Fibroblast of lung (primary cell): ENCODE data around the gene SFMBT2.

Experiments used
- EZH2 ChIP-seq: IDR thresholded peaks from 2 replicates; pipeline ENCODE4 v1.5.1; 2012; ENCODE audit warnings: low read length, control low read depth, mild to moderate bottlenecking; ENCODE audit errors: missing control alignments
- TF ChIP-seq, protein P1 (sequence below), 2 donors: IDR thresholded peaks in 1 of 2; conservative IDR thresholded peaks in 1 of 2; 1 replicate in 1 of 2; 2 replicates in 1 of 2; pipeline ENCODE4 v1.5.1; 2011 to 2012; ENCODE audit warnings: low read length in 2 of 2, control low read depth in 1 of 2, inconsistent platforms in 1 of 2, low read depth in 1 of 2, mild to moderate bottlenecking in 1 of 2

DNA sequence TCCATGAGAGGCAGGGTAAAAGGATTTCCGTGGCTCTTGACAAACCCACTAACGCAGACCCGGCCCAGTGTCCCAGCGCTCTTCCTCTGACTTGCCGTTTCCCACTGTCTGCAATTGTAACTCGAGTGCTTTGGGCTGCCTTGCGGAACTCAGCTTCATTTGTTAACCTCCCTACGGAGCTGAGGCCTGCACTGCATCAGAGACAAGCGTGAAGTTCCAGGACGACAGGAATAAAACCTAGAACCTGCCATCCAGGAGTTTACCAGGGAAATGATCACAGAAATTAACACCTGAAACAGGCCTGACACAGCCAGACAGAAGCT, 76.2 kb downstream of the SFMBT2 start:
- TF ChIP-seq, protein P1, sequence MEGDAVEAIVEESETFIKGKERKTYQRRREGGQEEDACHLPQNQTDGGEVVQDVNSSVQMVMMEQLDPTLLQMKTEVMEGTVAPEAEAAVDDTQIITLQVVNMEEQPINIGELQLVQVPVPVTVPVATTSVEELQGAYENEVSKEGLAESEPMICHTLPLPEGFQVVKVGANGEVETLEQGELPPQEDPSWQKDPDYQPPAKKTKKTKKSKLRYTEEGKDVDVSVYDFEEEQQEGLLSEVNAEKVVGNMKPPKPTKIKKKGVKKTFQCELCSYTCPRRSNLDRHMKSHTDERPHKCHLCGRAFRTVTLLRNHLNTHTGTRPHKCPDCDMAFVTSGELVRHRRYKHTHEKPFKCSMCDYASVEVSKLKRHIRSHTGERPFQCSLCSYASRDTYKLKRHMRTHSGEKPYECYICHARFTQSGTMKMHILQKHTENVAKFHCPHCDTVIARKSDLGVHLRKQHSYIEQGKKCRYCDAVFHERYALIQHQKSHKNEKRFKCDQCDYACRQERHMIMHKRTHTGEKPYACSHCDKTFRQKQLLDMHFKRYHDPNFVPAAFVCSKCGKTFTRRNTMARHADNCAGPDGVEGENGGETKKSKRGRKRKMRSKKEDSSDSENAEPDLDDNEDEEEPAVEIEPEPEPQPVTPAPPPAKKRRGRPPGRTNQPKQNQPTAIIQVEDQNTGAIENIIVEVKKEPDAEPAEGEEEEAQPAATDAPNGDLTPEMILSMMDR (conservative IDR thresholded peaks at IDR 0.05 in 1 of 2, IDR thresholded peaks at IDR 0.05 in 1 of 2; ENCODE audit: low read depth in 1 of 2, low read length in 2 of 2) = no peak
- no peak for TF ChIP-seq EZH2
